A204.1 (cell line): ENCODE data around the gene TRH.

Source experiments
- FAIRE-seq: peaks from 2 replicates; lab custom pipeline; 2012; peaks lifted over from hg19 to GRCh38; lab: Jason Lieb, UNC

TRH gene, protein sequence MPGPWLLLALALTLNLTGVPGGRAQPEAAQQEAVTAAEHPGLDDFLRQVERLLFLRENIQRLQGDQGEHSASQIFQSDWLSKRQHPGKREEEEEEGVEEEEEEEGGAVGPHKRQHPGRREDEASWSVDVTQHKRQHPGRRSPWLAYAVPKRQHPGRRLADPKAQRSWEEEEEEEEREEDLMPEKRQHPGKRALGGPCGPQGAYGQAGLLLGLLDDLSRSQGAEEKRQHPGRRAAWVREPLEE

DNA sequence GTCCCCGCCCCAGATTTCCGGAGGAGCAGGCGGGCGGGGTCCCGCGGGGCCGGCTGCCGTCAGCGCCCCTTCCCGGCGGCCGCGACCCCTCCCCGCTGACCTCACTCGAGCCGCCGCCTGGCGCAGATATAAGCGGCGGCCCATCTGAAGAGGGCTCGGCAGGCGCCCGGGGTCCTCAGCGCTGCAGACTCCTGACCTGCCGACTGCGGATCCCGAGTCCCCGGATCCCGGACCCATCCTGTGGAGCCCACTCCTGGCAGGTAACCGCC, at the start of gene TRH:
Gene TRH, plus strand, starts transcription at position 157 of the 269 bp plus-strand sequence. CDS start 1,097 bp downstream, outside the sequence.
- no peak for FAIRE-seq

GRCh38 chr3:129927072-129927471, 47.4 kb upstream of the TRH start:
- no peak for FAIRE-seq

DNA sequence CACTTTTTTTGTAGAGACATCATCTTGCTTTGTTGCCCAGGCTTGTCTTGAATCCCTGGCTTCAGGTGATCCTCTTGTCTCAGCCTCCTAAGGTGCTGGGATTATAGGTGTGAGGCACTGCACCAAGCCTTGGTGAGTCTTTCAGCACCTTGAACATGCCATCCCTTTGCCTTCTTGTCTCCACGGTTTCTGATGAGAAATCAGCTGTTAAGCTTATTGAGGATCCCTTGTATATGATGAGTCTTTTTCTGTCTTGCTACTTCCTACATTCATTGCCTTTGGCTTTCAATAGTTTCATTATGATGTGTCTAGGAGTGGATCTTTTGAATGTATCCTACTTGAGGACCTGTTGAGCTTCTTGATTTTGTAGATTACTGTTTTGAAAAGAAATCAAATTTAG, 45.1 kb upstream of the TRH start:
- no peak for FAIRE-seq

DNA sequence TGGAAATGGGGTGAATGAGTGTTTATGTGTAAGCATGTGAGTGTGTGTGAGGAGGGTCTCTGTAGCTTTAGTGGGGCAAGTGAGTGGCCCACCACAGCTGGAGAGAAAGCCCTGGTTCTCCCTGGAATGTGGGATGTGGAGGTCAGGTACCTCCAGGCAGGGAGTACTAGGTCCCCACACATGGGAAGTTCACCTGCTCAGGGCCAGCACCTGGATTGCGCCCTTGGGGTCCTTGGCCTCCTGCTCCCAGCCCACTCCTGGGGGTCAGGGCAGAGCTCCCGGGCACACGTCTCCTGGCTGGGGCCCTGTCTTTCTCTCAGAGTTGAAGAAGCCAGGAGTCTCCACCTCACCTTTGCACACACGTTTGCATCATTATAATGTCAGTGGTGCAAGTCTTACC, 41.0 kb upstream of the TRH start:
- no peak for FAIRE-seq

GRCh38 chr3:129934234-129935123, 40.0 kb upstream of the TRH start:
- no peak for FAIRE-seq

DNA sequence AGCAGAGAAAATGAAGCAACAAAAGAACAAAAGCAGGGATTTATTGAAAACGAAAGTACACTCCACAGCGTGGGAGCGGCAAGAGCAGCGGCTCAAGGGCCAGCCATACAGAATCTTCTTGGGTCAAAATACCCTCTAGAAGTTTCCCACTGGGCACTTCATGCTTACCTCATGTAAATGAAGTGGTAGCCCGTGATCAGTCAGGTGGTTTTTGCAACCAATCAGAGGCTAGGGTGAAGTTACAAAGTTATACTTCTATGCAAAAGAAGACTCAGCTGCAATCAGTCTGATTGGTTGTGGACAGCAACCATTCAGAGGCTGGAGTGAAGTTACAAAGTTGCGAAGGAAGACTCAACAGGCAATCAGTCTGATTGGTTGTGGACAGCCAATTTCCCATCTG, 37.8 kb upstream of the TRH start:
- FAIRE-seq: no peak

GRCh38 chr3:129937717-129938116, 36.8 kb upstream of the TRH start:
- FAIRE-seq: no peak

GRCh38 chr3:129938140-129938930, 36.2 kb upstream of the TRH start:
- no peak for FAIRE-seq

GRCh38 chr3:129940086-129940485, 34.4 kb upstream of the TRH start:
- FAIRE-seq: no peak

- FAIRE-seq: no peak
Measured at GRCh38 chr3:129942296-129942695, 32.2 kb upstream of the TRH start.

GRCh38 chr3:129943020-129943419, 31.5 kb upstream of the TRH start:
- FAIRE-seq: no peak

- FAIRE-seq: no peak
Measured at GRCh38 chr3:129944709-129945108, 29.8 kb upstream of the TRH start.

DNA sequence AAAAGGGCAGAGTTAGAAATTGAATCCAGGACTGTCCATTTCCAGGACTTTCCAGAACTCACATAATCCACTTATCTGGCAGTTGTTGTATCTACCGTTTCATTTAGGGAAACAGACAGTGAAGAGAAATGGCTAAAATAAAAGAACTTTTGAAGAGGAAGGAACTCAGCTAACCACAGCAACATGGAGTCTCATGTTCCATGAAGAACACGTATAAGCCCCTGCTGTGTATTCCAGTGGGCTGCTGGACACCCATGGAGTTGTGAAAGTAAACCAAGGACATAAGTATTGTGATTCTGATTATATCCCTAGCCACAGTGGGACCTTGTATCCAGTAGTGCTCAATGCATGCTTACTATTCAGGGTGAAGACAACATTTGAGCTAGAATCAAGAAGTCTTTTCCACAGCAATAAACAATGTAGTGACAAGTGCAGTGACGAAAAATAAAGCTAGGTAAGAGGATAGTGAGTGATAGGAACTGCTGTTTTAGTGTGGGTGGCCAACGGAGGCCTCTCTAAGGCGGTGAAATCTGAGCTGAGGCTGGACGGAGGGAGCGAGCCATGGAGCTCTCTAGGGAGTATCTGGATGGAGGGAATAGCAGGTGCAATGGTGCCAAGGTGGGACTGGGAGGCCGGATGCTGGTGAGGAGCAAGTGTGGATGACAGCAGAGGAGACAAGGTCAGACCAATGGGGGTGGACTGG, 26.8 kb upstream of the TRH start:
- FAIRE-seq: no peak

- FAIRE-seq: no peak
Measured at GRCh38 chr3:129950318-129951046, 24.0 kb upstream of the TRH start.

DNA sequence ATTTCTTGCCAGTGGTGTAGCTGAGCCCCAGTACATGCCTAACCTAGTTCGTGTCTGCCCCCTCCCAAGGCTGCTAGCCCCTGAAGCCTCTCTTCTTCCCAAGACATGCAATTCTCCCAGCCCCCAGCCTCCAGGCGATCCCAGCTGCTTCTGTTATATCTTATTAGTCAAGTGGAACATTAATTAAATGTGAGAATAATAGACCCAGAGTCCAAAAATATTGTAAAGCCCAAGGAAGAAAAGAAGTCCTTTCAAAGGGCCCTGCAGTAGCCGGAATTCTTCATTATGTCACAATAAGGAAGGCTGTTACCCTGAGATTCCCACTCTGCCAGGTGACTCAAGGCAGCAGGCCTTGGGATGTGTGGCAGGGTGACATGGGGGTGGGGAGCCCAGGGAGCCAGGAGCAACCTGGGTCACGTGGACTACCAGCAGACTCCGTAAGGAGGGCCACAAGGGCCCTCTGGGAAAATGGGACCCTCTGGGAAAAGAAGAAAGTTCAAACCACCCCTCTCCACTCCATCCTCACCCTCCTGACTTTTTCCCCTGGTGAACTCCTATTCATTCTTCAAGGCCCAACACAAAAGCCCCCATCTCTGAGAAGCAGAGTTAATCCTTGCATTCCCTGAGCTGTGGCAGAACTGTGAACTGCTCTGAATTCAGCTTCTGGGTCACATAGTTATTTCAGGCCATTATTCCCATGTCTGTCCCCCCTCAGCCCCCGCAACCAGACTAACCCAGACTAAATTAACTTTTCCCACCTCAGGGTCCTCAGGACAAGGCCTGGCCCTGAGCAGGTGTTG, 21.8 kb upstream of the TRH start:
- no peak for FAIRE-seq

DNA sequence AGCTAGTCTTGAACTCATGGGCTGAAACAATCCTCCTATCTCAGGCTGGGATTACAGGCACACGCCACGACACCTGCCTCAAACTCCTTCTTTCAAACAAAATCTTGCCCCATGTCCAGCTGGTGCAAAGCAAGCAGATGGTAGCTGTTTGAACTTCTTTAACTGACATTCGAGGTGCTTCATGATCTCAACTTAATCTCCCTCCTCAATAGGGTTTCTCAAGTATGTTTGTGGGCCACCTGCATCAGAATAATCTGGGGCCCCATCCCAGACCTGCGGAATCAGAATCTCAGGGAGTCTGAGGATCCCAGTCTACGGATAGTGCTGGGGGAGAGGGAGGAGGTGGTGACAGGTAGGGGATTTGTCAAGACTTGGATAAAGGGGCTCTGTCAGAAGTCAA, 20.9 kb upstream of the TRH start:
- no peak for FAIRE-seq

DNA sequence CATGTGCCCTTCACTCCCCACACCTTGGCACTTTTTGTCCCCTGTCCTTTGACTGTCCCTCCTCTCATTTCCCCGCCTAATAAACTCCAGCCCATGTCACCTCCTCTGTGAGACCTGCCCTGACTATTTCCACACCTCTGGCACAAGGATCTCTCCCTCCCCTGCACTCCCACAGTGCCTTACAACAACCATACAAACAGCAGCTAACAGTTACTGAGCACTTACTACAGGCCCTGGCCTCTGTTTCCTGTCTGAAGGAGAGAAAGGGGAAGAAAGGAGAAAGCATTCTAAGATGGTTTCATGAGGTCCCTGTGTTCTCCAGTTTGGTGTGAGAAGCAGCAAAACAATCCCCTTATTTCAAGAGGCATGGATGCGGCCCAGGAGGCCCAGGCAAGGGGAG, 20.0 kb upstream of the TRH start:
- FAIRE-seq: no peak

GRCh38 chr3:129956936-129957335, 17.6 kb upstream of the TRH start:
- FAIRE-seq: no peak

DNA sequence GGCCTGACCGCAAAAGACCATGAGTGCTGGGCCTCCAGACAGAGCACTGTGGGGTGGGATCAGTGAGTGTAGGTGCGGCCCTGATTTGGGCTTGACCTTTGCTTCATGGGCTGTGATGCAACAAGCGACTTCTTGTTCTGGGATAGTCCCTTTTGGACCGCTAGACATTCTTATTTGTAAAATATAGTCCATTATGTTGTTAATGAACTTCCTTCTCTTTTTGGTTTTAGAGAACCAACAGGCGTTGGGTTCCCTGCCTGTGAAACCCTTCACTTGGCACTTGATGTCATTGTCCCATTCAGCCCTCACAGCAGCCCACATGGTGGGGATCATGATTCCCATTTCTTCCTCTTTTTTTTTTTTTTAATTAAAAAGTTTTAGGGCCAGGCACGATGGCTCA, 15.8 kb upstream of the TRH start:
- no peak for FAIRE-seq

GRCh38 chr3:129961141-129961541, 13.4 kb upstream of the TRH start:
- FAIRE-seq: no peak

DNA sequence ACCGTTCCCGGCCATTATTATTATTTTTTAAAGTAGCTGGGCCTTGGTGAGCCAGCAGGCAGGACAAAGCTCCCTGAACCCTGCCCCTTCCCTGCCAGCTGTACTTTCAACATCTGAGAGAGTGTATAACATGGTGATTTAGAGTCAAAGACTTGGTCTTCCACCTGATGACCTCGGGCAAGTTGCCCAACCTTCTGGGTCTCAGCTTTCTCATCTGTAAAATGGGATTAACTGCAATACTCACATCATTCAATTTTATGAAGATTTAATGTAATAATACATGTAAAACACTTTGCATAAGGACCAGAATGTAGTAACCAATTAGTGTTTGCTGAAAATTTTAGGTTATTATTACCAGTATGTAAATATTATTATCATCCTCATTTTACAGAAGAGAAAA, 11.9 kb upstream of the TRH start:
- FAIRE-seq: no peak
